Activated CD8-positive, alpha-beta T cell treated with anti-CD3 and anti-CD28 coated beads, Interleukin-2, amount 10 ng/mL, durations not matched to agents 7 days and 5 days (primary cell): ENCODE results near the gene GTF2H4. TPM values are rescaled to one million over a fixed set of nuclear protein-coding genes. Genes with fewer than 3 reads are reported as not detected.

Experiments used
- ATAC-seq: fragments of 150-1000 bp; cut with Tn5 transposase; one replicate; pipeline ENCODE4 v1.10.0; 2021; ENCODE audit warnings: moderate library complexity
- CTCF ChIA-PET: fragments of 350-600 bp; sonication (Branson Sonifier 250); formaldehyde crosslinking; loops from one replicate; lab custom pipeline; 2021; ENCODE audit warnings: antibody characterized with exemption; lab: Charles Lee
- POLR2A ChIA-PET: fragments of 350-600 bp; sonication (Branson Sonifier 250); formaldehyde crosslinking; loops from one replicate; lab custom pipeline; 2021; ENCODE audit warnings: antibody characterized with exemption; lab: Charles Lee
- DNase-seq: peaks from one replicate; pipeline ENCODE4 v3.0.0-alpha.2; 2020
- H3K27ac Mint-ChIP-seq: one replicate; pipeline ENCODE4 v1.8.0; 2021; ENCODE audit warnings: mild to moderate bottlenecking, mixed read lengths
- H3K27me3 Mint-ChIP-seq: one replicate; pipeline ENCODE4 v1.8.0; 2021; ENCODE audit warnings: low read depth, mixed read lengths
- H3K36me3 Mint-ChIP-seq: one replicate; pipeline ENCODE4 v1.8.0; 2021; ENCODE audit warnings: low read depth, mixed read lengths
- H3K4me1 Mint-ChIP-seq: one replicate; pipeline ENCODE4 v1.8.0; 2021; ENCODE audit warnings: low read depth, mixed read lengths
- H3K4me3 Mint-ChIP-seq: one replicate; pipeline ENCODE4 v1.8.0; 2021; ENCODE audit warnings: mild to moderate bottlenecking, mixed read lengths
- H3K9me3 Mint-ChIP-seq: one replicate; pipeline ENCODE4 v1.8.0; 2022; ENCODE audit warnings: mixed read lengths; ENCODE audit not compliant: insufficient read depth
- total RNA-seq, 2 experiments: library from RNA; stranded (reverse); gene quantifications; one replicate each; pipeline ENCODE4 v1.2.3, GENCODE V29; 2021

The GTF2H4 gene
- total RNA-seq, 2 experiments from 2014 or later: 30.0 to 30.1 TPM

DNA sequence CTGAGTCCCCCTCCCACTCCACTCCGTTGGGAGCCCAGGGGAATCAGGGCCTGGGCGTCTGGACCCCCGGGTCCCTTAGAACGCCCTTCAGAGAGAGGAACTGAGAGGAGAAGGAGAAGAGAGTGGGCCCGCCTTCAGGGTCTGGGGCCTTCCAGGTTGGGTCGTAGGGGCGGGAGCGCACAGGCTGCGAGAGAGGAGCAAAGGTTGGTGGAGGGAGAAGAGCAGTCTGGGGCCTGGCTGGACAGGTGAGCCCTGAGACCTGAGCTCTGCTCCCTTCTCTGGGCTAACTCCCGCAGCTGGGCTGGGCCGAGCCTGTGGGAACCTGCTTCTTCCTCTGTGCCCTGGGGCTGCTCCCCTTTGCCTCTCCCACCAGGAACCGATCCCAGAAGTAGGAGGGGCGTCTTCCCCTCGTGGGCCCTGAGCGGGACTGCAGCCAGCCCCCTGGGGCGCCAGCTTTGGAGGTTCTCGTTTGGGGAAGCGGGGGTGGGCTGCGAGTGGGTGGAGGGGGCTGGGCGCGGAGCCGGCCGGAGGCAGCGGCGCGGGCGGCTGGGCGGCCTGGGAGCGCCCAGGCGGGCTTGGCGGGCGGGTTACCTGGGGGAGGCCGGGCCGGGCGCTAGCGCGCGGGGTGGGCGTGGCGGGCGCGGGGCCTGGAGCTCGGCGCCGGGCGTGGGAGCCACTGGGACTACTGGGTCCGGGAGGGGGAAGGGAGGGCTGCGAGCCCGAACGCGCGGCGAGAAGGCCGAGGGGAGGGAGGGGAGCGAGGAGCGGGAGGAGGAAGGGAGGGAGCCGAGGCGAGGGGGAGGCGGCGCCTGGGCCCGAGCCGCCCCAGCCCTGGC lies 24.1 kb upstream of the GTF2H4 start, which contains the start of gene DDR1:
Gene DDR1 (plus strand): TSS at position 835 of the 836 bp plus-strand sequence. CDS start 4,211 bp downstream, outside the sequence.
- ChIA-PET CTCF (interaction anchor here (0.9 to 3.1 kb wide), 8 partner anchors 31 to 430 kb away, joined by 3 to 21 read pairs (median 4); no protein-coding TSS in a partner anchor), POLR2A (interaction anchor here (0.7 to 1.2 kb wide), 2 partner anchors 40 to 70 kb away, joined by 3 to 4 read pairs; no protein-coding TSS in a partner anchor)

DNA sequence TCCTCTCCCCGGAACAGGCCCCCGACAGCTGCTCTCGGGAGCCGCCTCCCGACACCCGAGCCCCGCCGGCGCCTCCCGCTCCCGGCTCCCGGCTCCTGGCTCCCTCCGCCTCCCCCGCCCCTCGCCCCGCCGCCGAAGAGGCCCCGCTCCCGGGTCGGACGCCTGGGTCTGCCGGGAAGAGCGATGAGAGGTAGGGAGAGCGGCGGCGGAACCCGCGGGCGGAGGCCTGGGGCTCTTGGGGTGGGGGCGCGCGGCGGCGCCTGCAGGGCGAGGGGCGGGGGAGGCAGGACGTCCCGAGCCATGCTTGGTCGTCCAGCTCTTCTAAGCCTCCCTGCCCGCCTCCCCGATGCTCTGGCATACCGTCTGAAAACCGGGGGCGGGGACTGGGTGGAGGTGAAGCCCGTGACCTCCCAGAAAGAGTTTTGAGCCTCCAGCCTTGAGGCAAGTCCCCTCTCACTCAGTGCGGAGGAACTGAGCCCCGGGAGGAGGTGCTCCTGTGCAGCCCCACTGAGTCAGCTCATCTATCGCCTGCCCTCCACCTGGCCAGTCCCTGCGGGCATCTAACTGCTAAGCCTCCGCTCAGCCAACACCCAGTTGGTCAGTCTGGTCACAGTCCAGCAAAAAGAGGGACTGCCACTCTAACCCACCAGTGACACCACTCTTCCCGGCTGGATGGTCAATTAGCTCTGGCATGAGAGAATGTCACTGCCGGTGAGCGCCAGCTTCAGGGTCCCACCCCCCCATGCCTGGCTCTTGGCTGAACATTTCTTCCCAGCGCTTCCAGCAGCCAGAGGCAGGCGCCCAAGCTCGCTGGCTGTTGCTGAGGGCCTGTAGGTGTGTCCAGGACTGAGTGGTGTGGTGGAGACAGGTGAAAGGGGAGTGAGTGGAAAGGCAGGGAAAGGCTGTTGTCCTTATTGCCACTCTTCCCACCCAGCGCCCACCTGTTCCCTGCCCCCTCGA lies 23.2 kb upstream of the GTF2H4 start:
- ChIA-PET CTCF (interaction anchor here (0.8 to 3.1 kb wide), 7 partner anchors 29 to 431 kb away, joined by 3 to 21 read pairs (median 6); partner anchors contain the start of gene VARS2), POLR2A (interaction anchor here (0.6 to 0.7 kb wide), 2 partner anchors 44 to 71 kb away, joined by 3 read pairs; no protein-coding TSS in a partner anchor)
- Mint-ChIP-seq H3K9me3 (no peaks in the 10 kb centered on the region), H3K4me3 (peak overlapping the region; percentile 73), H3K4me1 (peaks cover 31% of the 10 kb centered on the region), H3K36me3 (no peaks in the 10 kb centered on the region), H3K27me3 (peaks cover 10% of the 10 kb centered on the region), H3K27ac (peak overlapping the region; percentile 21)
- DNase-seq (peak; percentile 46), ATAC-seq (peak; percentile 62)

More for the DNA sequence above, 24.1 kb upstream of the GTF2H4 start, which contains the start of gene DDR1:
- H3K4me3 Mint-ChIP-seq: peak within 1 kb of the TSS; percentile 73
- H3K27me3 Mint-ChIP-seq: peaks cover 10% of the 10 kb centered on the region
- peak; percentile 85 for ATAC-seq
- no peaks in the 10 kb centered on the region for H3K36me3 Mint-ChIP-seq
- no peaks in the 10 kb centered on the region for H3K9me3 Mint-ChIP-seq
- peak; percentile 57 for DNase-seq
- H3K4me1 Mint-ChIP-seq: peaks cover 31% of the 10 kb centered on the region
- peak within 1 kb of the TSS; percentile 21 for H3K27ac Mint-ChIP-seq

DNA sequence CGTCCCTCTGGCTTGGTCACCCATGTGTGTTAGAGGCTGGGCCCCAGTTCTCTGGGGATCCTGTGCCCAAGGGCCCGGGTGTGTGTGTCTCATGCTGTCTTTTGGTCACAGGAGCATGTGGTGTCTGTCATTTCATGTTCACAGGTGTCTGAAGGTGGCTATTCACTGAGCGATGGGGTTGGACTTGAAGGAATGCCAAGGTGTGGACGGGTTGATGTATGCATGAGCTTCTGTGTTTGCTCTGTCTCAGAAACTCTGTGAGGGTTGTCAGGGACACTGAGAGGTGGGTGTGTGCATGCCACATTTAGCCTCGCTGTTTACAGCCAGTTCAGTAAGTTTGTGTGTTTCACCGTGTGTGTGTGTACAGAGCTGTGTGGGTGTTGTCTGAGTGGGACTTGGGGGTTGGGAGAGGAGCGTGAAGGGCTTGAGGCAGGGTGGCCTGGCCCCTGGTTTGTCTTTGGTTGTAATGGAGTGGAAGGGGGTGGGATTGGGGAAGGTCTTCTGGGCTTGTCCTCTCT lies 22.5 kb upstream of the GTF2H4 start:
- Mint-ChIP-seq H3K27ac (no peak overlapping the region), H3K27me3 (peaks cover 10% of the 10 kb centered on the region), H3K36me3 (no peaks in the 10 kb centered on the region), H3K4me3 (peak overlapping the region; percentile 73), H3K9me3 (no peaks in the 10 kb centered on the region), H3K4me1 (peaks cover 31% of the 10 kb centered on the region)
- POLR2A ChIA-PET: interaction anchor here (0.6 kb wide), 1 partner anchor 45 kb away, joined by 3 read pairs; no protein-coding TSS in a partner anchor
- ATAC-seq (no peak), DNase-seq (no peak)
- CTCF ChIA-PET: interaction anchor here (0.8 to 3.1 kb wide), 4 partner anchors 28 to 202 kb away, joined by 5 to 21 read pairs (median 6); partner anchors contain the start of gene VARS2

DNA sequence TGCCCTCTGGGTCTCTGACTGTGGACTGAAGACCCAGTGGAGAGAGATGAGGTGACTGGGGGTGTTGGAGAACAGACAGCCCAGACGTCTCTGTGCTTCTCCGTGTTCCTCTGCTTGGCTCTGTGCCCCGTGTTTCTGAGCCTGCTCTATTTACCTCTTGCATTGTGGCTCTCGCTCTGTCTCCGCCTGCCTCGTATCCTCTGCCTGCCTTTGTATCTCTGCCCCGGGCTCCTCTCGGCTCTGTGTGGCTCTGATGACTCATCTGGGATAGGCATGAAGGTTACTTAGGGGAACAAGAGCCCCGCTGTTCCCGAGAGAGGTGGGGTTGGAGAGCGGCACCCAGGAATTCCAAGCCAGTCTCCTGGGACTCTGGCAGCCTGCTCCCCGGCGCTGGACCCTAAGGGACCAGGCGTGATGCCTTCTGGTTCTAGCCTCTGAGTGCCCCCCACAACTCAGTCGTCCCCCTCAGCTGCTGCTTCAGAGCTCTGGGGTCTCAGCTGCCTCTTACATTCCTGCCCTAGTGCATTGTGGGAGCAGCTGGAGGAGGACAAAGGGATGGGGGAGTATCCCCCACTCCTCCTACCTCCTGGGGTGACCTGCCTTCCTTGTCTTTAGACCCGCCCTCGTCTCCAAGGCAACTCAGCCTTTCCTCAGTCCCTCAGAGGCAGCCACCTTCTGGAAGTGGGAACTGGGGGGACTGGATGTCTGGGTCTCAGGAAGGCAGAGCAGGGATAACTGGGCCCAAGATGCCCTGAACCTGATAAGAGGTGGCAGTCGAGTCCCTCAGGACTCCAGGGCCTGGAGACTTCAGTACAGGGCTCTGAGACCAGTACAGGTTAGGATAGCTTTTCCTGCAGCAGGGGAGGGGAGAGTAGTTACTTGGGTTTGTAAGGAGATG lies 21.8 kb upstream of the GTF2H4 start:
- peaks cover 31% of the 10 kb centered on the region for H3K4me1 Mint-ChIP-seq
- ChIA-PET CTCF (interaction anchor here (1.0 to 1.5 kb wide), 2 partner anchors 28 to 129 kb away, joined by 3 to 5 read pairs; partner anchors contain the start of gene VARS2), POLR2A (no interaction called here)
- ATAC-seq (no peak), DNase-seq (no peak)
- peaks cover 10% of the 10 kb centered on the region for H3K27me3 Mint-ChIP-seq
- peak overlapping the region; percentile 73 for H3K4me3 Mint-ChIP-seq
- H3K36me3 Mint-ChIP-seq: no peaks in the 10 kb centered on the region
- H3K9me3 Mint-ChIP-seq: no peaks in the 10 kb centered on the region
- H3K27ac Mint-ChIP-seq: no peak overlapping the region

DNA sequence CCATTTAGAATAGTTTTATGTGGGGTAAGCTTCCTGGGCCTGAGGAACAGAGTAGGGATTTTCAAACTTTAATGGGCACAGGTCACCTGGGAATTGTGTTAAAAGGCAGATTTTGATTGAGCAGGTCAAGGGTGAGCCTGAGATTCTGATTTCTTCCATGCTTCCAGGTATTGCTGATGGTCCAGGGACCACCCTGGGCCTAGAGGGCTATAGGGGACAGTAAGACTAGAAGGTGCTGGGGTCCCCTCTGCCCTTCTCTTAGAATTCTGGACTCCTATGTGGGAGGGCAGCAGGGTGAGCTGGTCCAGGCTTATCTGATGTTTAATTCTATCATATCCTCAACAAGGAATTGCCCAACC lies 21.1 kb upstream of the GTF2H4 start:
- POLR2A ChIA-PET: no interaction called here
- Mint-ChIP-seq H3K4me3 (no peak overlapping the region), H3K27ac (no peak overlapping the region), H3K4me1 (peaks cover 31% of the 10 kb centered on the region), H3K27me3 (peaks cover 7% of the 10 kb centered on the region), H3K36me3 (no peaks in the 10 kb centered on the region), H3K9me3 (no peaks in the 10 kb centered on the region)
- ATAC-seq (no peak), DNase-seq (no peak)
- CTCF ChIA-PET: interaction anchor here (1.0 to 1.9 kb wide), 2 partner anchors 129 to 200 kb away, joined by 3 to 4 read pairs; no protein-coding TSS in a partner anchor

DNA sequence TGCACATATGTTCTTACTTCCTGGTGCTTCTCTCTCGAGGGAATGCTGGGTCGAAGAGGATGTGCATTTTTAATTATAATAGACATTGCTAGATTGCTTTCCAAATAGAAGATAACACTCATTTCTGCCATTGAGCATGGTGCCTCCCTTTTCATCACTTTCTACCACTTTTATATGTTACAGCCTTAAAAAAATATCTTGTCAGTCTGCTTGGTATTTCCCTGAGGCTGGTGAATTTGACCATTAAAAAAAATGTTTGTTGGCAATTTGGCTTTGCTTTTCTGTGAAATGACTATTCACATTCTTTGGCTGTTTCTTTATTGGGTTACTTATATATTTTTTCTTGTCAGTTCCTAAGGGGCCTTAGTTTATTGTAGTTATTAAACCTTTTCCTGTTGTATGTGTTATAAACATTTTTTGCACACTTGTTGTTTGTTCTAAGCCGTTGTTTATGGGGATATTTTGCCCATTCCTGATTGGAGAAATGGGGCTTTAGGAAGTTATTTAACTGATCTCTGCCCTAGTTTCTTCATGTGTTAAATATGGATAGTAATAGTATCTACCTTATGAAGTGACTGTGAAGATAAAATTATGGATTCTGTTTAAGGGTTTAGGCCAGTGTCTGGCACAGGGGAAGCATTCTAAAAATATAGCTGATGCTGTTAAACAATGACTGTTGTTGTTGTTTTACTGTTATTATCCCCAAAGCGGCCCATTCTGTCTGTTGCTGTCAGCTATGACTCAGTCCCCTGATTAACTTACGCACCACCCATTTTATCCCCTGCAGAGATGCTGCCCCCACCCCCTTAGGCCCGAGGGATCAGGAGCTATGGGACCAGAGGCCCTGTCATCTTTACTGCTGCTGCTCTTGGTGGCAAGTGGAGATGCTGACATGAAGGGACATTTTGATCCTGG lies 19.8 kb upstream of the GTF2H4 start:
- H3K27ac Mint-ChIP-seq: no peak overlapping the region
- H3K27me3 Mint-ChIP-seq: peaks cover 2% of the 10 kb centered on the region
- ChIA-PET CTCF (interaction anchor here (0.7 to 2.9 kb wide), 3 partner anchors 11 to 199 kb away, joined by 3 to 12 read pairs (median 4); no protein-coding TSS in a partner anchor), POLR2A (interaction anchor here (1.0 kb wide), 1 partner anchor 58 kb away, joined by 3 read pairs; no protein-coding TSS in a partner anchor)
- no peaks in the 10 kb centered on the region for H3K9me3 Mint-ChIP-seq
- peaks cover 28% of the 10 kb centered on the region for H3K4me1 Mint-ChIP-seq
- no peak for DNase-seq
- no peak overlapping the region for H3K4me3 Mint-ChIP-seq
- H3K36me3 Mint-ChIP-seq: no peaks in the 10 kb centered on the region
- ATAC-seq: no peak

DNA sequence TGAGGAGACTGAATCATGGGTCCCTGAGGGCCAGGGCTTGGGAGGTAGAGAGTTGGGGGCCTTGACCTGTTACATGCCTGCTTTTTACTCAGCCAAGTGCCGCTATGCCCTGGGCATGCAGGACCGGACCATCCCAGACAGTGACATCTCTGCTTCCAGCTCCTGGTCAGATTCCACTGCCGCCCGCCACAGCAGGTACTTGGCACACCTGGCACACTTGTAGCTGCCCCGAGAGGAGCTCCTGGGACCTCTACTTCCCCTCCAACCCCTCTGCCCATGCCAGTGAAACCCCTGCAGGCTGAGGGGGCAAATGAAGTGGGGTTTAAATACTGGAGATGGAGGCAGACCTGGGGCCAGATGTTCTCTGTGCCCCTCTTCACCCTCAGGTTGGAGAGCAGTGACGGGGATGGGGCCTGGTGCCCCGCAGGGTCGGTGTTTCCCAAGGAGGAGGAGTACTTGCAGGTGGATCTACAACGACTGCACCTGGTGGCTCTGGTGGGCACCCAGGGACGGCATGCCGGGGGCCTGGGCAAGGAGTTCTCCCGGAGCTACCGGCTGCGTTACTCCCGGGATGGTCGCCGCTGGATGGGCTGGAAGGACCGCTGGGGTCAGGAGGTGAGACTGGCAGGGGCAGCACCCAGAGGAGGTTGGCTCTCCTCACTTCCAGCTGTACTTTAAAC lies 19.1 kb upstream of the GTF2H4 start:
- Mint-ChIP-seq H3K9me3 (no peaks in the 10 kb centered on the region), H3K4me3 (no peak overlapping the region), H3K27ac (no peak overlapping the region), H3K36me3 (no peaks in the 10 kb centered on the region), H3K27me3 (no peaks in the 10 kb centered on the region), H3K4me1 (peaks cover 20% of the 10 kb centered on the region)
- ATAC-seq (no peak), DNase-seq (no peak)
- CTCF ChIA-PET: interaction anchor here (0.7 to 2.9 kb wide), 5 partner anchors 12 to 198 kb away, joined by 3 to 12 read pairs (median 4); no protein-coding TSS in a partner anchor
- POLR2A ChIA-PET: interaction anchor here (1.0 kb wide), 1 partner anchor 59 kb away, joined by 3 read pairs; no protein-coding TSS in a partner anchor

DNA sequence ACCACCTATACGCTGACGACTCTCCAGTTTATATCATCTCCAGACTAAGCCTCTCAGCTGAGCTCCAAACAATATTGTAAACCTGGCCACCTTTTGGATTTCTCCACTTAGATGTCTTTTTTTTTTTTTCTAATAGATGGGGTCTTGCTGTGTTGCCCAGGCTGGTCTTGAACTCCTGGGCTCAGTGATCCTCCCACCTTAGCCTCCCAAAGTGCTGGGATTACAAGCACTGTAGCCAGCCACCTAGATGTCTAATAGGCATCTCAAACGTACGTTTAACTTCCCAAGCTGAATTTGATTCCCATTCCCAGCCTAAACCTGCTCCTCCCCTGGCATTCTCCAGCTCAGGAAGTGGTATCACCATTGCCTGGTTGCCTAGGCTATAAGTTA lies 18.5 kb upstream of the GTF2H4 start:
- Mint-ChIP-seq H3K4me3 (no peak overlapping the region), H3K36me3 (no peaks in the 10 kb centered on the region), H3K27ac (no peak overlapping the region), H3K27me3 (no peaks in the 10 kb centered on the region), H3K9me3 (no peaks in the 10 kb centered on the region), H3K4me1 (peaks cover 20% of the 10 kb centered on the region)
- POLR2A ChIA-PET: no interaction called here
- CTCF ChIA-PET: interaction anchor here (1.1 to 2.9 kb wide), 3 partner anchors 13 to 198 kb away, joined by 4 to 12 read pairs (median 5); no protein-coding TSS in a partner anchor
- no peak for DNase-seq
- no peak for ATAC-seq
